CD14-positive monocyte (primary cell): Measurements from ENCODE around the gene FBN2. TPM values are rescaled to one million over a fixed set of nuclear protein-coding genes. Genes with fewer than 3 reads are reported as not detected.

ENCODE experiments used
- DNase-seq, 3 donors: peaks; one replicate each; pipeline ENCODE4 v3.0.0-alpha.2; 2011 to 2022
- H2AFZ ChIP-seq: 2 replicates; pipeline ENCODE4 v1.6.0; 2012; ENCODE audit warnings: mild to moderate bottlenecking, low read depth, low read length, inconsistent platforms; ENCODE audit not compliant: insufficient read depth, poor library complexity, severe bottlenecking
- H3K27ac ChIP-seq, 2 donors: 1 replicate in 1 of 2; 2 replicates in 1 of 2; pipeline ENCODE4 v1.5.1; 2012 to 2013; ENCODE audit warnings: low read length in 2 of 2, control low read depth in 1 of 2, inconsistent platforms in 1 of 2, low read depth in 1 of 2, mild to moderate bottlenecking in 1 of 2
- H3K27me3 ChIP-seq, 2 donors: one replicate each; pipeline versions ENCODE4 v1.6.0 to v1.6.1; 2011 to 2013; ENCODE audit warnings: low read length in 2 of 2; ENCODE audit not compliant: control insufficient read depth in 2 of 2, insufficient read depth in 2 of 2
- H3K36me3 ChIP-seq, 2 donors: replicated peaks in 1 of 2; 1 replicate in 1 of 2; 2 replicates in 1 of 2; pipeline versions ENCODE4 v1.5.1 to v1.6.1; 2012 to 2013; ENCODE audit warnings: low read length in 2 of 2, control low read depth in 1 of 2, inconsistent platforms in 1 of 2, mild to moderate bottlenecking in 1 of 2; ENCODE audit not compliant: insufficient read depth in 2 of 2, control insufficient read depth in 1 of 2
- H3K4me1 ChIP-seq, 2 donors: 1 replicate in 1 of 2; 2 replicates in 1 of 2; pipeline versions ENCODE4 v1.5.1 to v1.6.1; 2012 to 2013; ENCODE audit warnings: low read length in 2 of 2, control low read depth in 1 of 2, inconsistent platforms in 1 of 2, mild to moderate bottlenecking in 1 of 2, moderate library complexity in 1 of 2; ENCODE audit not compliant: insufficient read depth in 2 of 2, control insufficient read depth in 1 of 2
- H3K4me2 ChIP-seq: replicated peaks from 2 replicates; pipeline ENCODE3; 2012; ENCODE audit warnings: low read length, moderate library complexity, mild to moderate bottlenecking; ENCODE audit not compliant: poor library complexity, severe bottlenecking; ENCODE audit errors: extremely low read depth
- H3K4me3 ChIP-seq, 3 experiments: fragments of 200-600 bp in 1 of 3; sonication (generic) in 1 of 3; replicated peaks in 1 of 3; 1 replicate in 2 of 3; 2 replicates in 1 of 3; pipeline ENCODE4 v1.5.1; 2011 to 2013; ENCODE audit warnings: low read length in 3 of 3, mild to moderate bottlenecking in 3 of 3, control low read depth in 2 of 3, low read depth in 2 of 3, inconsistent platforms in 1 of 3, moderate library complexity in 1 of 3
- H3K79me2 ChIP-seq: 2 replicates; pipeline ENCODE4 v1.6.0; 2012; ENCODE audit warnings: mild to moderate bottlenecking, control low read depth, inconsistent platforms, low read length, moderate library complexity; ENCODE audit not compliant: insufficient read depth
- H3K9ac ChIP-seq: 2 replicates; pipeline ENCODE4 v1.6.0; 2017; ENCODE audit warnings: low read length, mild to moderate bottlenecking; ENCODE audit not compliant: insufficient read depth, poor library complexity, severe bottlenecking
- H3K9me3 ChIP-seq, 2 donors: replicated peaks in 1 of 2; 1 replicate in 1 of 2; 2 replicates in 1 of 2; pipeline versions ENCODE4 v1.5.1 to v1.6.1; 2012 to 2013; ENCODE audit warnings: low read length in 2 of 2, control low read depth in 1 of 2; ENCODE audit not compliant: control insufficient read depth in 1 of 2, insufficient read depth in 1 of 2
- H4K20me1 ChIP-seq: 2 replicates; pipeline ENCODE4 v1.6.0; 2012; ENCODE audit warnings: mild to moderate bottlenecking, low read length, control low read depth, moderate library complexity; ENCODE audit not compliant: insufficient read depth
- H3K27ac Mint-ChIP-seq, 7 donors: one replicate each; pipeline ENCODE4 v1.8.0; 2020; ENCODE audit warnings: mild to moderate bottlenecking in 7 of 7, mixed read lengths in 7 of 7, moderate library complexity in 6 of 7, inconsistent platforms in 2 of 7
- H3K27me3 Mint-ChIP-seq, 3 donors: one replicate each; pipeline ENCODE4 v1.8.0; 2021 to 2022; ENCODE audit warnings: low read depth in 3 of 3, mild to moderate bottlenecking in 3 of 3, mixed read lengths in 3 of 3, moderate library complexity in 3 of 3, inconsistent platforms in 1 of 3
- H3K36me3 Mint-ChIP-seq, 2 donors: one replicate each; pipeline ENCODE4 v1.8.0; 2020; ENCODE audit warnings: mixed read lengths in 2 of 2, inconsistent platforms in 1 of 2, mild to moderate bottlenecking in 1 of 2
- H3K4me1 Mint-ChIP-seq: one replicate; pipeline ENCODE4 v1.8.0; 2020; ENCODE audit warnings: mild to moderate bottlenecking, mixed read lengths
- H3K4me3 Mint-ChIP-seq, 2 donors: one replicate each; pipeline ENCODE4 v1.8.0; 2020; ENCODE audit warnings: mild to moderate bottlenecking in 2 of 2, mixed read lengths in 2 of 2, moderate library complexity in 1 of 2
- H3K9me3 Mint-ChIP-seq, 7 donors: one replicate each; pipeline ENCODE4 v1.8.0; 2020 to 2022; ENCODE audit warnings: mixed read lengths in 7 of 7, mild to moderate bottlenecking in 6 of 7, moderate library complexity in 6 of 7, inconsistent platforms in 2 of 7
- CTCF ChIP-seq: fragments of 200-600 bp; IDR thresholded peaks from one replicate; pipeline ENCODE4 v1.8.0; 2022; ENCODE audit warnings: antibody characterized with exemption, mild to moderate bottlenecking
- WGBS: methylation state at CpG from one replicate; pipeline ENCODE4 v1.1.5; 2013; ENCODE audit warnings: missing lambda C conversion rate; ENCODE audit not compliant: insufficient coverage; 5-methylcytosine and 5-hydroxymethylcytosine counted together
- intact Hi-C, 2 donors: fragments of 100-400 bp; cut with micrococcal nuclease; formaldehyde crosslinking; loops; one replicate each; pipeline versions ENCODE4 v1.15.0 to v1.15.1; 2023
- polyA plus RNA-seq, 3 donors: library from polyadenylated mRNA; depleted of rRNA in 1 of 3; unstranded in 2 of 3; stranded (reverse) in 1 of 3; fragments of 300-500 nt in 2 of 3; fragments of >200 nt in 1 of 3; fragmentation: Illumina TruSeq in 2 of 3; gene quantifications; 1 replicate in 2 of 3; 2 replicates in 1 of 3; pipeline ENCODE4 v1.2.3, GENCODE V29; 2012 to 2021

The FBN2 gene
- polyA plus RNA-seq, 3 donors, result 0.85 to 19.3 (median 4.2) TPM

GRCh38 chr5:128466980-128467379 lies 71.1 kb downstream of the FBN2 start:
- Histone ChIP-seq H3K9me3 (no peaks in the 10 kb centered on the region), H4K20me1 (no peaks in the 10 kb centered on the region), H3K27me3 (no peaks in the 10 kb centered on the region), H3K4me3 (no peak overlapping the region), H3K9ac (no peak overlapping the region), H3K4me1 (no peaks in the 10 kb centered on the region), H3K4me2 (no peak overlapping the region), H2AFZ (no peak overlapping the region), H3K79me2 (no peaks in the 10 kb centered on the region), H3K27ac (no peak overlapping the region), H3K36me3 (peaks cover 7 to 69% of the 10 kb centered on the region in 2 donors)
- no CpG with 5 or more reads among the region's 1 CpG for WGBS
- no peak for TF ChIP-seq CTCF
- peaks cover 0 to 5% (median 3%) of the 10 kb centered on the region in 7 donors for H3K9me3 Mint-ChIP-seq
- peaks cover 26 to 36% of the 10 kb centered on the region in 2 donors for H3K36me3 Mint-ChIP-seq
- no peak for DNase-seq
- intact Hi-C loops, result no loop called here
- no peaks in the 10 kb centered on the region for H3K27me3 Mint-ChIP-seq
- H3K27ac Mint-ChIP-seq, result no peak overlapping the region
- H3K4me3 Mint-ChIP-seq, result no peak overlapping the region
- H3K4me1 Mint-ChIP-seq, result peaks cover 1% of the 10 kb centered on the region

- WGBS, result 80% methylated on average over 1 of the region's 5 CpGs
- DNase-seq, result no peak
- intact Hi-C loops, result no loop called here
- peaks cover 7 to 72% of the 10 kb centered on the region in 2 donors for H3K36me3 ChIP-seq
- H3K27me3 ChIP-seq, result no peaks in the 10 kb centered on the region
- H3K4me1 ChIP-seq, result no peaks in the 10 kb centered on the region
- no peaks in the 10 kb centered on the region for H3K9me3 ChIP-seq
- H3K4me3 ChIP-seq, result no peak overlapping the region
- H3K4me1 Mint-ChIP-seq, result no peaks in the 10 kb centered on the region
- peaks cover 26 to 37% of the 10 kb centered on the region in 2 donors for H3K36me3 Mint-ChIP-seq
- no peaks in the 10 kb centered on the region for H3K27me3 Mint-ChIP-seq
- no peak overlapping the region for H3K27ac Mint-ChIP-seq
- H3K27ac ChIP-seq, result no peak overlapping the region
- no peak for TF ChIP-seq CTCF
- no peaks in the 10 kb centered on the region for H3K79me2 ChIP-seq
- no peak overlapping the region for H3K9ac ChIP-seq
- no peak overlapping the region for H3K4me3 Mint-ChIP-seq
- peaks cover 0 to 5% (median 3%) of the 10 kb centered on the region in 7 donors for H3K9me3 Mint-ChIP-seq
- no peak overlapping the region for H3K4me2 ChIP-seq
- no peaks in the 10 kb centered on the region for H4K20me1 ChIP-seq
- no peak overlapping the region for H2AFZ ChIP-seq
Measured at GRCh38 chr5:128466554-128466953, 71.5 kb downstream of the FBN2 start.
